ENCODE data around the gene BPIFA1. TPM values are rescaled to one million over a fixed set of nuclear protein-coding genes. Genes with fewer than 3 reads are reported as not detected.

Gene BPIFA1
- polyA plus RNA-seq, 3 donors: not detected

DNA sequence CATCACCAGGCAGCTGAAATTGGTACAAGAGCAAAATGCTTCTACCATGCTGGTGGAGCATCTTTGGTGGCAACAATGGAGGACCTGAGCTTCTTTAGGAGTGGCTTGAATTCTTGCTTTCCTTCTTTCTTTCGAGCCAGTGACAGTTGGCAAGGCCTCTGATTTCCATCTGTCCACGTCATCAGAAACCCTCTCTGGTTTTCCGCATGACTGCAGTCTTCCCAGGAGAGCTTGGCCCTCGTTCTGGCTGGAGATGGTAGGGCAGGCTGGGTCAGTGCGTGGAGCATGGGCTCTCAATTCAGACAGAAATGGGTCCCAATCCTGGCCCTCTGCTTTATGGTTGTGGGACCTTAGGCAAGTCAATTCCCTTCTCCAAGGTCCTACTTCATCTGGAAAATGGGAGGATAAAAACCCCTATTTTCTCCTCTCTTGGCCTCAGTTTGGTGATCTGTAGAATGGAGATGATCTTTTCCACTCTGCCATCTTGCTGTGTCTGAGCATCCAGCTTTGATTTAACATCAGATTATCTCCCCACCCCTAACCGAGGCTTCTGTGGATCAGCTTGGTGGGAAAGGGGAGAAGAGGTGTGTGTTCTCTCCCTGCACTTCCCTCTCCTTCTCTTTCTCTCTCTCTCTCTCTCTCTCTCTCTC lies 43.6 kb downstream of the BPIFA1 start:
- no peaks in the 10 kb centered on the region for H3K9me3 ChIP-seq (replicated peaks in 1 of 2; ENCODE audit: control insufficient read depth in 1 of 2, insufficient read depth in 1 of 2, low read length in 2 of 2)
- H3K4me3 ChIP-seq (replicated peaks in 1 of 3; ENCODE audit: low read depth in 2 of 3, low read length in 3 of 3): no peak overlapping the region
- H2AFZ ChIP-seq (ENCODE audit: insufficient read depth, low read depth, low read length, poor library complexity, severe bottlenecking): no peak overlapping the region
- Mint-ChIP-seq H3K27me3 (ENCODE audit: low read depth in 3 of 3) (peaks cover 3 to 7% (median 3%) of the 10 kb centered on the region in 3 donors), H3K4me1 (peaks cover 10% of the 10 kb centered on the region), H3K4me3 (no peak overlapping the region), H3K9me3 (peaks cover 0 to 1% (median 0%) of the 10 kb centered on the region in 7 donors), H3K27ac (no peak overlapping the region), H3K36me3 (no peaks in the 10 kb centered on the region)
- no peaks in the 10 kb centered on the region for H3K27me3 ChIP-seq (ENCODE audit: control insufficient read depth in 2 of 2, insufficient read depth in 2 of 2, low read length in 2 of 2)
- H3K9ac ChIP-seq (ENCODE audit: insufficient read depth, low read length, poor library complexity, severe bottlenecking): no peak overlapping the region
- no peaks in the 10 kb centered on the region for H4K20me1 ChIP-seq (ENCODE audit: insufficient read depth, low read length)
- no peak for DNase-seq
- no peak overlapping the region for H3K4me2 ChIP-seq (replicated peaks; ENCODE audit: extremely low read depth, low read length, poor library complexity, severe bottlenecking)
- H3K79me2 ChIP-seq (ENCODE audit: insufficient read depth, low read length): no peaks in the 10 kb centered on the region
- intact Hi-C loops (cut with micrococcal nuclease): no loop called here
- 71% methylated on average over 1 of the region's 6 CpGs for WGBS (ENCODE audit: insufficient coverage)
- H3K27ac ChIP-seq (ENCODE audit: low read depth in 1 of 2, low read length in 2 of 2): no peak overlapping the region
- H3K4me1 ChIP-seq (ENCODE audit: control insufficient read depth in 1 of 2, insufficient read depth in 2 of 2, low read length in 2 of 2): peaks cover 0 to 4% of the 10 kb centered on the region in 2 donors
- no peak for TF ChIP-seq CTCF (IDR thresholded peaks at IDR 0.05)
- no peaks in the 10 kb centered on the region for H3K36me3 ChIP-seq (replicated peaks in 1 of 2; ENCODE audit: control insufficient read depth in 1 of 2, insufficient read depth in 2 of 2, low read length in 2 of 2)

- H3K27me3 ChIP-seq (ENCODE audit: control insufficient read depth in 2 of 2, insufficient read depth in 2 of 2, low read length in 2 of 2): no peaks in the 10 kb centered on the region
- 94% methylated on average over 9 of the region's 9 CpGs for WGBS (ENCODE audit: insufficient coverage)
These were observed 44.3 kb downstream of the BPIFA1 start for GRCh38 chr20:33280000-33280680.

More at GRCh38 chr20:33280000-33280680, 44.3 kb downstream of the BPIFA1 start:
- no peaks in the 10 kb centered on the region for H4K20me1 ChIP-seq (ENCODE audit: insufficient read depth, low read length)
- H3K4me3 ChIP-seq (replicated peaks in 1 of 3; ENCODE audit: low read depth in 2 of 3, low read length in 3 of 3): no peak overlapping the region
- Mint-ChIP-seq H3K27ac (no peak overlapping the region), H3K4me3 (no peak overlapping the region), H3K36me3 (no peaks in the 10 kb centered on the region), H3K9me3 (peaks cover 0 to 1% (median 0%) of the 10 kb centered on the region in 7 donors), H3K4me1 (peaks cover 10% of the 10 kb centered on the region), H3K27me3 (ENCODE audit: low read depth in 3 of 3) (peaks cover 3 to 10% (median 6%) of the 10 kb centered on the region in 3 donors)
- DNase-seq: no peak
- H3K27ac ChIP-seq (ENCODE audit: low read depth in 1 of 2, low read length in 2 of 2): no peak overlapping the region
- peaks cover 0 to 4% of the 10 kb centered on the region in 2 donors for H3K4me1 ChIP-seq (ENCODE audit: control insufficient read depth in 1 of 2, insufficient read depth in 2 of 2, low read length in 2 of 2)
- H3K79me2 ChIP-seq (ENCODE audit: insufficient read depth, low read length): no peaks in the 10 kb centered on the region
- H3K36me3 ChIP-seq (replicated peaks in 1 of 2; ENCODE audit: control insufficient read depth in 1 of 2, insufficient read depth in 2 of 2, low read length in 2 of 2): no peaks in the 10 kb centered on the region
- intact Hi-C loops (cut with micrococcal nuclease): no loop called here
- no peaks in the 10 kb centered on the region for H3K9me3 ChIP-seq (replicated peaks in 1 of 2; ENCODE audit: control insufficient read depth in 1 of 2, insufficient read depth in 1 of 2, low read length in 2 of 2)
- no peak overlapping the region for H2AFZ ChIP-seq (ENCODE audit: insufficient read depth, low read depth, low read length, poor library complexity, severe bottlenecking)
- H3K9ac ChIP-seq (ENCODE audit: insufficient read depth, low read length, poor library complexity, severe bottlenecking): no peak overlapping the region
- TF ChIP-seq CTCF (IDR thresholded peaks at IDR 0.05): no peak
- H3K4me2 ChIP-seq (replicated peaks; ENCODE audit: extremely low read depth, low read length, poor library complexity, severe bottlenecking): no peak overlapping the region

All from CD14-positive monocyte (primary cell).